Muscle of leg (tissue), 11 donors: ENCODE results near the gene CRYL1. TPM values are rescaled to one million over a fixed set of nuclear protein-coding genes. Genes with fewer than 3 reads are reported as not detected.
"Not testable (repeated sequence)": the region's sequence is repeated elsewhere in the genome, so short reads cannot be mapped to it uniquely, and the experiment has no call there.

Source experiments
- DNase-seq: peaks from one replicate; pipeline ENCODE4 v3.0.0; 2013
- H3K27ac ChIP-seq: one replicate; pipeline ENCODE4 v1.5.1; 2013; ENCODE audit warnings: mild to moderate bottlenecking, low read length, control low read depth
- H3K27me3 ChIP-seq: one replicate; pipeline ENCODE4 v1.6.1; 2013; ENCODE audit warnings: low read length; ENCODE audit not compliant: control insufficient read depth, insufficient read depth
- H3K36me3 ChIP-seq: one replicate; pipeline ENCODE4 v1.6.1; 2013; ENCODE audit warnings: low read length; ENCODE audit not compliant: control insufficient read depth, insufficient read depth
- H3K4me1 ChIP-seq: one replicate; pipeline ENCODE4 v1.6.1; 2013; ENCODE audit warnings: low read length; ENCODE audit not compliant: control insufficient read depth, insufficient read depth
- H3K4me3 ChIP-seq: one replicate; pipeline ENCODE4 v1.5.1; 2013; ENCODE audit warnings: low read length, control low read depth
- H3K9me3 ChIP-seq: replicated peaks from 2 replicates; pipeline ENCODE4 v1.6.1; 2013; ENCODE audit warnings: low read depth, low read length; ENCODE audit not compliant: control insufficient read depth
- WGBS: methylation state at CpG from one replicate; pipeline ENCODE4 v1.1.5; 2013; ENCODE audit warnings: missing lambda C conversion rate; ENCODE audit not compliant: insufficient coverage; 5-methylcytosine and 5-hydroxymethylcytosine counted together
- polyA plus RNA-seq, 8 donors: library from polyadenylated mRNA; unstranded; fragments of 120-200 nt; gene quantifications; one replicate each; pipeline versions ENCODE4 v1.2.1 to v1.2.3, GENCODE V29; 2013; ENCODE audit warnings: inconsistent platforms in 1 of 8, low replicate concordance in 1 of 8; ENCODE audit not compliant: insufficient read length in 8 of 8, insufficient read depth in 1 of 8
- total RNA-seq: library from RNA; stranded (reverse); fragments of 120-200 nt; gene quantifications from one replicate; pipeline ENCODE4 v1.2.4, GENCODE V29; 2013

Gene CRYL1
- total and polyA plus RNA-seq, 9 donors = 23.6 to 39.1 (median 30.4) TPM

- Histone ChIP-seq H3K36me3 (peaks cover 7% of the 10 kb centered on the region), H3K4me3 (no peak overlapping the region), H3K4me1 (no peaks in the 10 kb centered on the region), H3K27me3 (no peaks in the 10 kb centered on the region), H3K9me3 (peaks cover 11% of the 10 kb centered on the region), H3K27ac (no peak overlapping the region)
- DNase-seq = no peak
Measured at GRCh38 chr13:20442375-20442774, 83.3 kb downstream of the CRYL1 start.

GRCh38 chr13:20441879-20442278, 83.8 kb downstream of the CRYL1 start:
- DNase-seq = no peak
- H3K27ac ChIP-seq = no peak overlapping the region
- peaks cover 7% of the 10 kb centered on the region for H3K36me3 ChIP-seq
- H3K4me1 ChIP-seq = no peaks in the 10 kb centered on the region
- H3K27me3 ChIP-seq = no peaks in the 10 kb centered on the region
- H3K9me3 ChIP-seq = peaks cover 9% of the 10 kb centered on the region
- no CpG with 5 or more reads among the region's 2 CpGs for WGBS
- no peak overlapping the region for H3K4me3 ChIP-seq

GRCh38 chr13:20441056-20441455, 84.6 kb downstream of the CRYL1 start:
- Histone ChIP-seq H3K27me3 (no peaks in the 10 kb centered on the region), H3K9me3 (peaks cover 9% of the 10 kb centered on the region), H3K27ac (no peak overlapping the region), H3K4me1 (no peaks in the 10 kb centered on the region), H3K36me3 (peaks cover 7% of the 10 kb centered on the region), H3K4me3 (no peak overlapping the region)
- 73% methylated on average over 4 of the region's 5 CpGs for WGBS
- DNase-seq = no peak

GRCh38 chr13:20439261-20439660, 86.4 kb downstream of the CRYL1 start:
- DNase-seq = no peak
- peaks cover 3% of the 10 kb centered on the region for H3K27me3 ChIP-seq
- WGBS = 80% methylated on average over 1 of the region's 4 CpGs
- no peaks in the 10 kb centered on the region for H3K4me1 ChIP-seq
- H3K27ac ChIP-seq = no peak overlapping the region
- H3K9me3 ChIP-seq = no peaks in the 10 kb centered on the region
- H3K36me3 ChIP-seq = peaks cover 7% of the 10 kb centered on the region
- no peak overlapping the region for H3K4me3 ChIP-seq

GRCh38 chr13:20438801-20439200, 86.9 kb downstream of the CRYL1 start:
- no peak overlapping the region for H3K4me3 ChIP-seq
- no peak overlapping the region for H3K27ac ChIP-seq
- H3K4me1 ChIP-seq = no peaks in the 10 kb centered on the region
- DNase-seq = no peak
- peaks cover 3% of the 10 kb centered on the region for H3K27me3 ChIP-seq
- peaks cover 7% of the 10 kb centered on the region for H3K36me3 ChIP-seq
- 74% methylated on average over 3 of the region's 6 CpGs for WGBS
- no peaks in the 10 kb centered on the region for H3K9me3 ChIP-seq

- H3K4me3 ChIP-seq = no peak overlapping the region
- 79% methylated on average over 3 of the region's 10 CpGs for WGBS
- H3K9me3 ChIP-seq = no peaks in the 10 kb centered on the region
- peaks cover 10% of the 10 kb centered on the region for H3K36me3 ChIP-seq
- no peak overlapping the region for H3K27ac ChIP-seq
- H3K4me1 ChIP-seq = no peaks in the 10 kb centered on the region
- peaks cover 3% of the 10 kb centered on the region for H3K27me3 ChIP-seq
- no peak for DNase-seq
Measured at GRCh38 chr13:20436505-20436904, 89.2 kb downstream of the CRYL1 start.

- no peak for DNase-seq
- Histone ChIP-seq H3K4me1 (no peaks in the 10 kb centered on the region), H3K9me3 (no peaks in the 10 kb centered on the region), H3K27ac (no peak overlapping the region), H3K27me3 (peaks cover 3% of the 10 kb centered on the region), H3K4me3 (no peak overlapping the region), H3K36me3 (peaks cover 15% of the 10 kb centered on the region)
- WGBS = 37% methylated on average over 39 of the region's 57 CpGs
Measured at GRCh38 chr13:20435616-20436368, 89.9 kb downstream of the CRYL1 start.

- H3K27me3 ChIP-seq, H3K4me1 ChIP-seq, H3K4me3 ChIP-seq: not testable (repeated sequence)
Measured at GRCh38 chr13:20434210-20434609, 91.4 kb downstream of the CRYL1 start.

GRCh38 chr13:20431687-20432384, 93.8 kb downstream of the CRYL1 start:
- H3K9me3 ChIP-seq = no peaks in the 10 kb centered on the region
- H3K27ac ChIP-seq = no peak overlapping the region
- no peaks in the 10 kb centered on the region for H3K4me1 ChIP-seq
- H3K4me3 ChIP-seq = no peak overlapping the region
- 81% methylated on average over 15 of the region's 15 CpGs for WGBS
- no peak for DNase-seq
- H3K27me3 ChIP-seq = peaks cover 3% of the 10 kb centered on the region
- H3K36me3 ChIP-seq = peaks cover 15% of the 10 kb centered on the region

More at GRCh38 chr13:20434210-20434609, 91.4 kb downstream of the CRYL1 start:
- peaks cover 22% of the 10 kb centered on the region for H3K36me3 ChIP-seq
- WGBS = 82% methylated on average over 3 of the region's 9 CpGs
- DNase-seq, H3K27ac ChIP-seq, H3K9me3 ChIP-seq: not testable (repeated sequence)

GRCh38 chr13:20431080-20431479, 94.6 kb downstream of the CRYL1 start:
- 89% methylated on average over 15 of the region's 16 CpGs for WGBS
- H3K4me1 ChIP-seq = no peaks in the 10 kb centered on the region
- H3K9me3 ChIP-seq = no peaks in the 10 kb centered on the region
- peaks cover 15% of the 10 kb centered on the region for H3K36me3 ChIP-seq
- no peak overlapping the region for H3K27ac ChIP-seq
- no peak for DNase-seq
- H3K27me3 ChIP-seq = peaks cover 3% of the 10 kb centered on the region
- H3K4me3 ChIP-seq = no peak overlapping the region
